WI38 (cell line): ENCODE data around the gene MUC4.
"Not testable (repeated sequence)": the region's sequence is repeated elsewhere in the genome, so short reads cannot be mapped to it uniquely, and the experiment has no call there.

ENCODE experiments used
- H3K4me3 ChIP-seq: 2 replicates; pipeline ENCODE4 v1.5.1; 2011; ENCODE audit warnings: low read depth, mild to moderate bottlenecking, control low read depth, low read length
- TF ChIP-seq, protein P1 (sequence below): IDR thresholded peaks from 2 replicates; pipeline ENCODE4 v1.5.1; 2012; ENCODE audit warnings: low read depth, mild to moderate bottlenecking, control low read depth, low read length

Gene MUC4

DNA sequence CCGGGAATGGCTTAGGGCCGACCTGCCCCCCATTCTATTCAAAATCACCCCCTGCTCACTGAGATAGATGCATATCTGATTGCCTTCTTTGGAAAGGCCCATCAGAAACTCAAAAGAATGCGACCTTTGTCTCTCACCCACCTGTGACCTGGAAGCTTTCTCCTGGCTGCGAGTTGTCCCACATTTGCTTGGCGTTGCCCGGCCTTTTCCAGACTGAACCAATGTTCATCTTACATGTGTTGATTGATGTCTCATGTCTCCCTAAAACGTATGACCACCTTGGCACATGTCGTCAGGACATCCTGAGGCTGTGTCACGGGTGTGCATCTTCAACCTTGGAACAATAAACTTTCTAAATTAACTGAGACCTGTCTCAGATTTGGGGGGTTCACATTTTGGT lies 94.3 kb downstream of the MUC4 start:
- TF ChIP-seq, protein P1, sequence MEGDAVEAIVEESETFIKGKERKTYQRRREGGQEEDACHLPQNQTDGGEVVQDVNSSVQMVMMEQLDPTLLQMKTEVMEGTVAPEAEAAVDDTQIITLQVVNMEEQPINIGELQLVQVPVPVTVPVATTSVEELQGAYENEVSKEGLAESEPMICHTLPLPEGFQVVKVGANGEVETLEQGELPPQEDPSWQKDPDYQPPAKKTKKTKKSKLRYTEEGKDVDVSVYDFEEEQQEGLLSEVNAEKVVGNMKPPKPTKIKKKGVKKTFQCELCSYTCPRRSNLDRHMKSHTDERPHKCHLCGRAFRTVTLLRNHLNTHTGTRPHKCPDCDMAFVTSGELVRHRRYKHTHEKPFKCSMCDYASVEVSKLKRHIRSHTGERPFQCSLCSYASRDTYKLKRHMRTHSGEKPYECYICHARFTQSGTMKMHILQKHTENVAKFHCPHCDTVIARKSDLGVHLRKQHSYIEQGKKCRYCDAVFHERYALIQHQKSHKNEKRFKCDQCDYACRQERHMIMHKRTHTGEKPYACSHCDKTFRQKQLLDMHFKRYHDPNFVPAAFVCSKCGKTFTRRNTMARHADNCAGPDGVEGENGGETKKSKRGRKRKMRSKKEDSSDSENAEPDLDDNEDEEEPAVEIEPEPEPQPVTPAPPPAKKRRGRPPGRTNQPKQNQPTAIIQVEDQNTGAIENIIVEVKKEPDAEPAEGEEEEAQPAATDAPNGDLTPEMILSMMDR, result no peak

DNA sequence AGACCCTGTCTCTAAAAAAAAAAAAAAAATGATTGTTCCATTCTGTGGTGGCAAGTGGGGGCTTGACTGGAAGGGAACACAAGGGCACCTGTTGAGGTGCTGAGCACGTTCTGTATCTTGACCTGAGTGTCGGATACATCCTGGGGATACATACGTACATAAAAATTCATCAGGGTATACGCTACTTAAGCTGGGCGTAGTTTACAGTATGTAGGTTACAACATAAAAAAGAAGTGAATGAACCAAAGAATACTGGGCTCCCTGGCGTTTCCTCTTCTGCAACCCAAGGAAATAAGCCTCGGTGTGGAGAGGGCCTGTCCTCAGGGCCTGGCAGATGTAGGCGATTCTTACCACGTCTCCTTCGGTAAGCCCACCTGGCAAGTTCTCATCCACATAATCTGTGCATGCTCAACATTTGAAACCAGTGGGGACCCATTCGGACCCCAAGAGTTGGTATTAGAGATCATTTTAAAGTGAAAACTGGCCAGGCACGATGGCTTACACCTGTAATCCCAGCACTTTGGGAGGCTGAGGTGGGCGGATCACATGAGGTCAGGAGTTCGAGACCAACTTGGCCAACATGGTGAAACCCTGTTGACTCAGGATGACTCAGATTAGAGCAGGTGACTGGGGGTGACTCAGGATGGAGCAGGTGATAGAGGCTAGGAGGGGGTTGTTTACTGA lies 96.0 kb downstream of the MUC4 start:
- TF ChIP-seq, protein P1, result no peak
- H3K4me3 ChIP-seq, result no peak overlapping the region

More for the DNA sequence above, 94.3 kb downstream of the MUC4 start:
- no peak overlapping the region for H3K4me3 ChIP-seq

DNA sequence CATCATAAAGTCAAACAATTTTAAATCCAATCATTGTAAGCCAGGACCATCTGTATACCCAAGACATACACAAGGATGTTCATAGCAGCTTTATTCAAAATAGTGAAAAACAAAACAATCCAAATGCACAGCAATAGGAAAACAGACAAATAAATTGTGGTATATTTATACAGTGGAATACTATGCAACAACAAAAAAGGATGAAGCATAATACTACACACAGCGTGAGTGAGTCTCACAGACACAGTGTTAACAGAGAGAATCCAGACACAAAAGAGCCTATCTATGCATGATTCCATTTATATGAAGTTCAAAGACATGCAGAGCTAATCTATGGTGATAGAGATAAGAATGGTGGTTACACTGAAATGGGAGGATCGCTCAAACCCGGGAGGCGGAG lies 96.6 kb downstream of the MUC4 start:
- no peak overlapping the region for H3K4me3 ChIP-seq
- TF ChIP-seq, protein P1, result no peak

DNA sequence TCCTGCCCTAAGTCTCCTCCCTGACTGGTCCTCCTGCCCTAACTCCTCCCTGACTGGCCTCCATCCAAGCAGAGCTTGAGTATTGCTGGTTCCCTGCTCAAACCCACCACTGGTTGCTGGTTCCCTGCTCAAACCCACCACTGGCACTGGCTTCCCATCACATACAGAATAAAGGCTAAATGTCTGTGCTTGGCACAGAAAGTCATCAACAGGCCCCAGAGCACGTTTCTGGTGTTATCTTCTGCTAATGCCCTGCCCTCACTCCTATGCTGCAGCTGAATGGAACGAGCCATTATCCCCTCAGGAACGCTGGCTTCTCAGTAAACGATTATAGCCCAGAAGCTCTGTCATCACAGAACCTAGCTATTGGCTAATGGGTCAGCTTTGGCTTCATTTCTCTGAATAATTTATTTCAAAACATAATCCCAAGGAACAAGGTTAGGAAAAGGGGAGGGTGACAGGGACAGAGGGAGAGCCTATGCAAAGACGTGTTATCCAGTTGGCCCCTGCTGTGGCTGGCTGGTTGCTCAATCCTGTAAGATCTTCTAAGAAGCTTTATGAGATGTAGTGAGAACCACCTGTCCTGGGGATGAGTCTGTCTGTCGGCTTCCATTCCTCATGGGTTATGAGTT lies 97.2 kb downstream of the MUC4 start:
- no peak overlapping the region for H3K4me3 ChIP-seq
- TF ChIP-seq, protein P1, result no peak

DNA sequence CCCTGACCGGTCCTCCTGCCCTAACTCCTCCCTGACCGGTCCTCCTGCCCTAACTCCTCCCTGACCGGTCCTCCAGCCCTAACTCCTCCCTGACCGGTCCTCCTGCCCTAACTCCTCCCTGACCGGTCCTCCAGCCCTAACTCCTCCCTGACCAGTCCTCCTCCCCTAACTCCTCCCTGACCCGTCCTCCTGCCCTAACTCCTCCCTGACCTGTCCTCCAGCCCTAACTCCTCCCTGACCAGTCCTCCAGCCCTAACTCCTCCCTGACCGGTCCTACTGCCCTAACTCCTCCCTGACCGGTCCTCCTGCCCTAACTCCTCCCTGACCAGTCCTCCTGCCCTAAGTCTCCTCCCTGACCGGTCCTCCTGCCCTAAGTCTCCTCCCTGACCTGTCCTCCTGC lies 98.6 kb downstream of the MUC4 start:
- not testable (repeated sequence) for H3K4me3 ChIP-seq

DNA sequence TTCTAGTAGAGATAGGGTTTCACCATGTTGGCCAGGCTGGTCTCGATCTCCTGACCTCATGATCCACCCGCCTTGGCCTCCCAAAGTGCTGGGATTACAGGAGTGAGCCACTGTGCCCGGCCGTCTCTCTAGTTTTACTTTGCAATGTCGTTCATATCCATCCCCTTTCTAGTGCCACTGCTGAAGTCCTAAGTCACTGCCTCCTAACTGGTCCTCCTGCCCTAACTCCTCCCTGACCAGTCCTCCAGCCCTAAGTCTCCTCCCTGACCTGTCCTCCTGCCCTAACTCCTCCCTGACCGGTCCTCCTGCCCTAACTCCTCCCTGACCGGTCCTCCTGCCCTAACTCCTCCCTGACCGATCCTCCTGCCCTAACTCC lies 99.2 kb downstream of the MUC4 start:
- H3K4me3 ChIP-seq, result not testable (repeated sequence)

DNA sequence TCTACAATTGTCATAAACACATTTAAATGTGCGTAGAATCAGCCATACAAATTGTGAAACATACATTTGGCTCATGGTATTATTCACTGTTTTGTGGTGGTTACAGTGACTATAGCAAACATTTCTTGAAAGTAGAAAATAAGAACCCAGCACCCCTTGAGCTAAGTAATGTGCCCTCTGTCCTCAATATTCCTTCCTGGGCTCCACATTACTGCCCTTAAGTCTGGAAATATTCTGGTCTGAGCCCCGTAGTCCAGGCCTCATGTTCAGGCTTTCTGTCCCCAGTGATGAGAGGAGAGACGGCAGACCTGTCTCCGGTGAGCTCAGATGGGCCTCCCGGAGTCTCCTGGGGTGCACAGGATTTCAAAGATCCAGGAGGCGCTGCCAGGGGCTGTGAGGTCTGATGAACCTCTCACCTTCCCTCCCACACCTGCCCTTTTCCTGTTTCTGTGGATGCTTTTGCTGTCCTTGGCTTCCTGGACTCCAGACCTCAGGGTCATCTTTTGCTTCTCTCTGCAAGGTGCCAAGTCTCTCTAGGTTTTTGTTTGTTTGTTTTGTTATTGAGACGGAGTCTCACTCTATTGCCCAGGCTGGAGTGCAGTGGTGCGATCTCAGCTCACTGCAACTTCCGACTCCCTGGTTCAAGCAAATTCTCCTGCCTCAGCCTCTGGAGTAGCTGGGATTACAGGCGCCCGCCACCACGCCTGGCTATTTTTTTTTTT lies 99.8 kb downstream of the MUC4 start:
- no peak overlapping the region for H3K4me3 ChIP-seq
- TF ChIP-seq, protein P1, result no peak

DNA sequence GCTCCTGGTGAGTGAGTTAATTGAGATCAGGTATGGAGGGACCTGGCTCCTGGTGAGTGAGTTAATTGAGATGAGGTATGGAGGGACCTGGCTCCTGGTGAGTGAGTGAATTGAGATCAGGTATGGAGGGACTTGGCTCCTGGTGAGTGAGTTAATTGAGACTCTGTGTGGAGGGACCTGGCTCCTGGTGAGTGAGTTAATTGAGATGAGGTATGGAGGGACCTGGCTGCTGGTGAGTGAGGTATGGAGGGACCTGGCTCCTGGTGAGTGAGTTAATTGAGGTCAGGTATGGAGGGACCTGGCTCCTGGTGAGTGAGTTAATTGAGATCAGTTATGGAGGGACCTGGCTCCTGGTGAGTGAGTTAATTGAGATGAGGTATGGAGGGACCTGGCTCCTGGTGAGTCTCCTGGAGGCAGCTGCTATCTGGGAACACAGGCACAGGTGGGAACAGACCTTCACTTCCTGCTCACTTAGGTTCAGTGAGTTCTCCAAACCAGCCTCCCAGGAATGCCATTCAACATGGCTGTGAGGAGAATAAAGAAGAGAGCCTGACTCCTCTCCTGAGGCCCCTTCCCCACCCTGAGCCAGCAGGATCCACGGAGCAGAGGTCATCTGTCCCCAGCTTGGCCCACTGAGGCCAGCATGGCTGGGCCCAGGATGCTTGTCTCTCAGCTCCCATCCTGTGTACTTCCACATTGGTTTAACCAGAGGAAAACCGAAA lies 100.5 kb downstream of the MUC4 start:
- not testable (repeated sequence) for H3K4me3 ChIP-seq

DNA sequence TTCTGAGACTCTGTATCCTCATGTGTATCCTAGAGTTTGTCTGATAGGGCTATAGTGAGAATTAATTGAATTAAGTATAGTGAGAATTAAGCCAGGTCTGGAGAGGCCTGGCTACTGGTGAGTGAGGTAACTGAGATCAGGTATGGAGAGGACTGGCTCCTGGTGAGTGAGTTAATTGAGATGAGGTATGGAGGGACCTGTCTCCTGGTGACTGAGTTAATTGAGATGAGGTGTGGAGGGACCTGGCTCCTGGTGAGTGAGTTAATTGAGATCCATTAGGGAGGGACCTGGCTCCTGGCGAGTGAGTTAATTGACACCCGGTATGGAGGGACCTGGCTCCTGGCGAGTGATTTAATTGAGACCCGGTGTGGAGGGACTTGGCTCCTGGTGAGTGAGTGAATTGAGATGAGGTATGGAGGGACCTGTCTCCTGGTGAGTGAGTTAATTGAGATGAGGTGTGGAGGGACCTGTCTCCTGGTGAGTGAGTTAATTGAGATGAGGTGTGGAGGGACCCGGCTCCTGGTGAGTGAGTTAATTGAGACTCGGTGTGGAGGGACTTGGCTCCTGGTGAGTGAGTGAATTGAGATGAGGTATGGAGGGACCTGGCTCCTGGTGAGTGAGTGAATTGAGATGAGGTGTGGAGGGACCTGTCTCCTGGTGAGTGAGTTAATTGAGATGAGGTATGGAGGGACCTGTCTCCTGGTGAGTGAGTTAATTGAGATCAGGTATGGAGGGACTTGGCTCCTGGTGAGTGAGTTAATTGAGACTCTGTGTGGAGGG lies 101.4 kb downstream of the MUC4 start:
- H3K4me3 ChIP-seq, result not testable (repeated sequence)
